ENCODE data around the gene CPNE2.
"Not testable (repeated sequence)": the region's sequence is repeated elsewhere in the genome, so short reads cannot be mapped to it uniquely, and the experiment has no call there.

The CPNE2 gene

DNA sequence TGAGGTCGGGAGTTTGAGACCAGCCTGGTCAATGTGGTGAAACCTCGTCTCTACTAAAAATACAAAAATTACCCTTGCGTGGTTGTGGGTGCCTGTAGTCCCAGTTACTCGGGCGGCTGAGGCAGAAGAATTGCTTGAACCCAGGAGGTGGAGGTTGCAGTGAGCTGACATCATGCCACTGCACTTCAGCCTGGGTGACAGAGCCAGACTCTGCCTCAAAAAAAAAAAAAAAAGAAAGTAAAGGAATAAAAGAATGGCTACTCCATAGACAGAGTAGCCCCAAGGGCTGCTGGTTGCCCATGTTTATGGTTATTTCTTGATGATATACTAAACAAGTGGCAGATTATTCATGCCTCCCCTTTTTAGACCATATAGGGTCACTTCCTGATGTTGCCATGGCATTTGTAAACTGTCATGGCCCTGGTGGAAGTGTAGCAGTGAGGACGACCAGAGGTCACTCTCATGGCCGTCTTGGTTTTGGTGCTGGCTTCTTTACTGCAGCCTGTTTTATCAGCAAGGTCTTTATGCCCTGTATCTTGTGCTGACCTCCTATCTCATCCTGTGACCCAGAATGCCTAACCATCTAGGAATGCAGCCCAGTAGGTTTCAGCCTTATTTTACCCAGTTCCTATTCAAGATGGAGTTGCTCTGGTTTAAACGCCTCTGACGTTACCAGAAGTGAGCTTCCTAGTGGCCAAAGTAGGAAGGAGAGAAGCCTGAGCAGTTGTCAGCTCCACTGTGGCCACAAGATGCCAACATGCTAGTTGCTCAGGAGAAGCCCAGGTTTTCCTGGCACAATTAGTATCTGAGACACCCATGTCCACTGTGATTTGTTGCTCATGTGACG, 17.1 kb downstream of the CPNE2 start:
- not testable (repeated sequence) for H3K9ac ChIP-seq (ENCODE audit: low read length); H3K36me3 ChIP-seq (ENCODE audit: control insufficient read depth, insufficient read depth, low read length); H2BK15ac ChIP-seq (replicated peaks; ENCODE audit: low read depth); H4K8ac ChIP-seq (ENCODE audit: low read depth, low read length); H3K4me2 ChIP-seq (ENCODE audit: low read length); H3K79me1 ChIP-seq (ENCODE audit: low read length); H3K23ac ChIP-seq (ENCODE audit: low read length); H3K27me3 ChIP-seq (ENCODE audit: insufficient read depth, low read length, poor library complexity); H3K56ac ChIP-seq (ENCODE audit: low read length); H3K4me3 ChIP-seq (ENCODE audit: low read length); H3K18ac ChIP-seq (ENCODE audit: low read length); H2BK120ac ChIP-seq (ENCODE audit: low read depth, low read length); H3K27ac ChIP-seq (ENCODE audit: low read depth, low read length); H3K4ac ChIP-seq (ENCODE audit: low read depth, low read length); H2AK5ac ChIP-seq (ENCODE audit: low read length); H3K79me2 ChIP-seq (ENCODE audit: control insufficient read depth, insufficient read depth, low read length); H2BK5ac ChIP-seq (ENCODE audit: low read length); H3K4me1 ChIP-seq (ENCODE audit: control insufficient read depth, low read depth, low read length); H4K5ac ChIP-seq (ENCODE audit: low read length)
- DNase-seq, result peak; percentile 34
- WGBS (ENCODE audit: extremely low coverage, insufficient coverage, low lambda C conversion rate), result no CpG with 5 or more reads among the region's 10 CpGs

DNA sequence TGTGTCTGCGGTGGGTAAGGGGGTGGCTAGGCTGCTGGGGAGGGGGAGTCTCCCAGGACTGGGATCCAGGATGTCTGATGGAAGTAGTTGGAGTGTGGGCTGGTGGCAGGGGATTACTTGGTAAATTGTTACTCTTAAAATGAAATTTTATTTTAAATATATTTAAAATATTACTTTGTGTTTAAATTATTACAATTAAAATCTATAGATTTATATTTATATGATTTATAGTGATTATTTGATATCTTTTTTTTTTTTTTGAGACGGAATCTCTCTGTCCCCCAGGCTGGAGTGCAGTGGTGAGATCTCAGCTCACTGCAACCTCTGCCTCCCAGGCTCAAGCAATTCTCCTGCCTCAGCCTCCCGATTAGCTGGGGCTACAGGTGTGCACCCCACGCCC, 18.6 kb downstream of the CPNE2 start:
- no CpG with 5 or more reads among the region's 4 CpGs for WGBS (ENCODE audit: extremely low coverage, insufficient coverage, low lambda C conversion rate)
- no peak overlapping the region for H3K18ac ChIP-seq (ENCODE audit: low read length)
- no peak overlapping the region for H3K9ac ChIP-seq (ENCODE audit: low read length)
- H2AK5ac ChIP-seq (ENCODE audit: low read length), result no peak overlapping the region
- no peaks in the 10 kb centered on the region for H3K27me3 ChIP-seq (ENCODE audit: insufficient read depth, low read length, poor library complexity)
- no peak overlapping the region for H2BK5ac ChIP-seq (ENCODE audit: low read length)
- DNase-seq, result no peak
- no peak overlapping the region for H2BK120ac ChIP-seq (ENCODE audit: low read depth, low read length)
- H3K4me1 ChIP-seq (ENCODE audit: control insufficient read depth, low read depth, low read length), result no peaks in the 10 kb centered on the region
- no peak overlapping the region for H3K56ac ChIP-seq (ENCODE audit: low read length)
- H3K79me1 ChIP-seq (ENCODE audit: low read length), result no peaks in the 10 kb centered on the region
- no peaks in the 10 kb centered on the region for H3K36me3 ChIP-seq (ENCODE audit: control insufficient read depth, insufficient read depth, low read length)
- H4K8ac ChIP-seq (ENCODE audit: low read depth, low read length), result no peak overlapping the region
- no peaks in the 10 kb centered on the region for H3K79me2 ChIP-seq (ENCODE audit: control insufficient read depth, insufficient read depth, low read length)
- no peak overlapping the region for H3K4me3 ChIP-seq (ENCODE audit: low read length)
- no peak overlapping the region for H4K5ac ChIP-seq (ENCODE audit: low read length)
- no peak overlapping the region for H2BK15ac ChIP-seq (replicated peaks; ENCODE audit: low read depth)
- no peak overlapping the region for H3K4ac ChIP-seq (ENCODE audit: low read depth, low read length)
- H3K23ac ChIP-seq (ENCODE audit: low read length), result no peak overlapping the region
- no peak overlapping the region for H3K4me2 ChIP-seq (ENCODE audit: low read length)
- no peak overlapping the region for H3K27ac ChIP-seq (ENCODE audit: low read depth, low read length)

DNA sequence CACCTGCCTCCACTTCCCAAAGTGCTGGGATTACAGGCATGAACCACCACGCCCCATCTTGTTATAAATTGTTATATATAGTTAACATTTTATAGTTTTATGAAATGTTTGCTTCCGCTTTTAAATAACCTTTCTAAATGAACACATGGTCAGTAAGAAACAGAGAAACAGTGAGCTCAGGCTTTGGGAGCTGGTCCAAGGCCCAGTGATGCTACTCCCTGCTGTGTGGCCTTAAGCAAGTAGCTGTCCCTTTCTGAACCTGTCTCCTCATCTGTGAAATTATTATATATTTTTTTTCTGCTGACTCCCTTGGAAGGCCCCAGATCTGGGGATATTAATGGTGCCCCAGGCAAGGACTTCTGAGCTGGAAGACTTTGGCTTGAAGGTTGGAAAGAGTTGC, 19.0 kb downstream of the CPNE2 start:
- Histone ChIP-seq H3K36me3 (ENCODE audit: control insufficient read depth, insufficient read depth, low read length) (no peaks in the 10 kb centered on the region), H3K23ac (ENCODE audit: low read length) (no peak overlapping the region), H2AK5ac (ENCODE audit: low read length) (no peak overlapping the region), H2BK15ac (replicated peaks; ENCODE audit: low read depth) (no peak overlapping the region), H3K27ac (ENCODE audit: low read depth, low read length) (no peak overlapping the region), H3K79me2 (ENCODE audit: control insufficient read depth, insufficient read depth, low read length) (no peaks in the 10 kb centered on the region), H3K56ac (ENCODE audit: low read length) (no peak overlapping the region), H2BK5ac (ENCODE audit: low read length) (no peak overlapping the region), H3K79me1 (ENCODE audit: low read length) (no peaks in the 10 kb centered on the region), H3K18ac (ENCODE audit: low read length) (no peak overlapping the region), H3K4ac (ENCODE audit: low read depth, low read length) (no peak overlapping the region), H3K9ac (ENCODE audit: low read length) (no peak overlapping the region), H2BK120ac (ENCODE audit: low read depth, low read length) (no peak overlapping the region), H3K4me1 (ENCODE audit: control insufficient read depth, low read depth, low read length) (no peaks in the 10 kb centered on the region), H3K4me3 (ENCODE audit: low read length) (no peak overlapping the region), H3K4me2 (ENCODE audit: low read length) (no peak overlapping the region), H3K27me3 (ENCODE audit: insufficient read depth, low read length, poor library complexity) (no peaks in the 10 kb centered on the region), H4K8ac (ENCODE audit: low read depth, low read length) (no peak overlapping the region), H4K5ac (ENCODE audit: low read length) (no peak overlapping the region)
- no CpG with 5 or more reads among the region's 2 CpGs for whole genome bisulfite sequencing (ENCODE audit: extremely low coverage, insufficient coverage, low lambda C conversion rate)
- no peak for DNase-seq

- Histone ChIP-seq H3K4me3 (ENCODE audit: low read length) (no peak overlapping the region), H3K4me1 (ENCODE audit: control insufficient read depth, low read depth, low read length) (no peaks in the 10 kb centered on the region), H2BK15ac (replicated peaks; ENCODE audit: low read depth) (no peak overlapping the region), H3K23ac (ENCODE audit: low read length) (no peak overlapping the region), H4K5ac (ENCODE audit: low read length) (no peak overlapping the region), H2AK5ac (ENCODE audit: low read length) (no peak overlapping the region), H3K79me1 (ENCODE audit: low read length) (no peaks in the 10 kb centered on the region), H3K4me2 (ENCODE audit: low read length) (no peak overlapping the region), H4K8ac (ENCODE audit: low read depth, low read length) (no peak overlapping the region), H3K36me3 (ENCODE audit: control insufficient read depth, insufficient read depth, low read length) (no peaks in the 10 kb centered on the region), H3K9ac (ENCODE audit: low read length) (no peak overlapping the region), H3K79me2 (ENCODE audit: control insufficient read depth, insufficient read depth, low read length) (no peaks in the 10 kb centered on the region), H3K18ac (ENCODE audit: low read length) (no peak overlapping the region), H2BK5ac (ENCODE audit: low read length) (no peak overlapping the region), H2BK120ac (ENCODE audit: low read depth, low read length) (no peak overlapping the region), H3K27me3 (ENCODE audit: insufficient read depth, low read length, poor library complexity) (no peaks in the 10 kb centered on the region), H3K56ac (ENCODE audit: low read length) (no peak overlapping the region), H3K4ac (ENCODE audit: low read depth, low read length) (no peak overlapping the region), H3K27ac (ENCODE audit: low read depth, low read length) (no peak overlapping the region)
- no peak for DNase-seq
- WGBS (ENCODE audit: extremely low coverage, insufficient coverage, low lambda C conversion rate), result no CpG with 5 or more reads among the region's 10 CpGs
Observed at GRCh38 chr16:57112403-57113041, 20.1 kb downstream of the CPNE2 start.

DNA sequence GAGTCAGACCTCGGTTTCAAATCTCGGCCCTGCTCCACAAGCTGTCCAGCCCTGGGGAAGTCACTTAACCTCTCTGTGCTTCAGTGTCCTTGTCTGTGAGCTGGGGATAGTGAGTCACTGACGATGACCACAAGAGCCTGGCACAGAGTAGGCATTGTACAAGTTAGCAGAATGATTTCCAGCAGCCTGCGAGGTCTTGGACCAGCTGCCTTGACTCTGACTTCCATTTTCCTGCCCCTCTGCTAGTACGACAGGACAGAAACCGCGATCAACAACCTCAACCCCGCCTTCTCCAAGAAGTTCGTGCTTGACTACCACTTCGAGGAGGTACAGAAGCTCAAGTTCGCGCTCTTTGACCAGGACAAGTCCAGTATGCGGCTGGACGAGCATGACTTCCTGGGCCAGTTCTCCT, 20.7 kb downstream of the CPNE2 start:
- H3K79me1 ChIP-seq (ENCODE audit: low read length), result no peaks in the 10 kb centered on the region
- H3K56ac ChIP-seq (ENCODE audit: low read length), result no peak overlapping the region
- no peak overlapping the region for H4K8ac ChIP-seq (ENCODE audit: low read depth, low read length)
- H3K4me1 ChIP-seq (ENCODE audit: control insufficient read depth, low read depth, low read length), result no peaks in the 10 kb centered on the region
- H3K27ac ChIP-seq (ENCODE audit: low read depth, low read length), result no peak overlapping the region
- no peak overlapping the region for H4K5ac ChIP-seq (ENCODE audit: low read length)
- DNase-seq, result no peak
- no peak overlapping the region for H3K9ac ChIP-seq (ENCODE audit: low read length)
- no peaks in the 10 kb centered on the region for H3K79me2 ChIP-seq (ENCODE audit: control insufficient read depth, insufficient read depth, low read length)
- H2BK5ac ChIP-seq (ENCODE audit: low read length), result no peak overlapping the region
- H3K4me2 ChIP-seq (ENCODE audit: low read length), result no peak overlapping the region
- no peak overlapping the region for H2BK120ac ChIP-seq (ENCODE audit: low read depth, low read length)
- H2AK5ac ChIP-seq (ENCODE audit: low read length), result no peak overlapping the region
- no peaks in the 10 kb centered on the region for H3K36me3 ChIP-seq (ENCODE audit: control insufficient read depth, insufficient read depth, low read length)
- no peak overlapping the region for H3K4ac ChIP-seq (ENCODE audit: low read depth, low read length)
- no peak overlapping the region for H3K18ac ChIP-seq (ENCODE audit: low read length)
- H3K27me3 ChIP-seq (ENCODE audit: insufficient read depth, low read length, poor library complexity), result no peaks in the 10 kb centered on the region
- H3K23ac ChIP-seq (ENCODE audit: low read length), result no peak overlapping the region
- no peak overlapping the region for H3K4me3 ChIP-seq (ENCODE audit: low read length)
- WGBS (ENCODE audit: extremely low coverage, insufficient coverage, low lambda C conversion rate), result no CpG with 5 or more reads among the region's 14 CpGs
- H2BK15ac ChIP-seq (replicated peaks; ENCODE audit: low read depth), result no peak overlapping the region

Measured in mesendoderm (in vitro differentiated cells).